ENCODE results near the gene ROBO1.
"Not testable (repeated sequence)": the region's sequence is repeated elsewhere in the genome, so short reads cannot be mapped to it uniquely, and the experiment has no call there.

The ROBO1 gene

GRCh38 chr3:78726545-78726944 lies 1041.3 kb downstream of the ROBO1 start:
- Mint-ChIP-seq H3K27me3 (no peaks in the 10 kb centered on the region), H3K4me1 (ENCODE audit: low read depth in 2 of 2) (no peaks in the 10 kb centered on the region), H3K4me3 (no peak overlapping the region), H3K36me3 (ENCODE audit: insufficient read depth) (peaks cover 1% of the 10 kb centered on the region), H3K27ac (no peak overlapping the region), H3K9me3 (peaks cover 0 to 2% of the 10 kb centered on the region in 2 donors)
- ATAC-seq (replicated peaks) = no peak
- DNase-seq = no peak

GRCh38 chr3:78725703-78726246 lies 1042.0 kb downstream of the ROBO1 start:
- no peaks in the 10 kb centered on the region for H3K27me3 Mint-ChIP-seq
- no peak for DNase-seq
- H3K4me3 Mint-ChIP-seq = no peak overlapping the region
- no peaks in the 10 kb centered on the region for H3K4me1 Mint-ChIP-seq (ENCODE audit: low read depth in 2 of 2)
- H3K9me3 Mint-ChIP-seq = peaks cover 0 to 2% of the 10 kb centered on the region in 2 donors
- H3K27ac Mint-ChIP-seq = no peak overlapping the region
- ATAC-seq (replicated peaks) = no peak
- peaks cover 4% of the 10 kb centered on the region for H3K36me3 Mint-ChIP-seq (ENCODE audit: insufficient read depth)

- ATAC-seq (replicated peaks) = no peak
- H3K27me3 Mint-ChIP-seq = no peaks in the 10 kb centered on the region
- H3K9me3 Mint-ChIP-seq = peaks cover 0 to 2% of the 10 kb centered on the region in 2 donors
- H3K4me1 Mint-ChIP-seq (ENCODE audit: low read depth in 2 of 2) = no peaks in the 10 kb centered on the region
- H3K4me3 Mint-ChIP-seq = no peak overlapping the region
- H3K36me3 Mint-ChIP-seq (ENCODE audit: insufficient read depth) = peaks cover 4% of the 10 kb centered on the region
- H3K27ac Mint-ChIP-seq = no peak overlapping the region
- DNase-seq = no peak
These were observed 1042.9 kb downstream of the ROBO1 start for GRCh38 chr3:78724859-78725258.

- H3K4me3 Mint-ChIP-seq = not testable (repeated sequence)
These were observed 1043.4 kb downstream of the ROBO1 start for GRCh38 chr3:78724364-78724763.

GRCh38 chr3:78721771-78722543 lies 1045.8 kb downstream of the ROBO1 start:
- ATAC-seq (replicated peaks) (no peak), DNase-seq (no peak)
- no peaks in the 10 kb centered on the region for H3K4me1 Mint-ChIP-seq (ENCODE audit: low read depth in 2 of 2)
- H3K4me3 Mint-ChIP-seq = no peak overlapping the region
- no peaks in the 10 kb centered on the region for H3K27me3 Mint-ChIP-seq
- H3K27ac Mint-ChIP-seq = no peak overlapping the region
- H3K36me3 Mint-ChIP-seq (ENCODE audit: insufficient read depth) = peaks cover 4% of the 10 kb centered on the region
- H3K9me3 Mint-ChIP-seq = peaks cover 3 to 9% of the 10 kb centered on the region in 2 donors

More at GRCh38 chr3:78724364-78724763, 1043.4 kb downstream of the ROBO1 start:
- not testable (repeated sequence) for H3K27ac Mint-ChIP-seq; H3K4me1 Mint-ChIP-seq (ENCODE audit: low read depth in 2 of 2); H3K27me3 Mint-ChIP-seq; H3K36me3 Mint-ChIP-seq (ENCODE audit: insufficient read depth); DNase-seq; ATAC-seq (replicated peaks); H3K9me3 Mint-ChIP-seq

- DNase-seq (no peak), ATAC-seq (replicated peaks) (no peak)
- Mint-ChIP-seq H3K9me3 (peaks cover 6 to 9% of the 10 kb centered on the region in 2 donors), H3K27me3 (no peaks in the 10 kb centered on the region), H3K36me3 (ENCODE audit: insufficient read depth) (peaks cover 4% of the 10 kb centered on the region), H3K4me1 (ENCODE audit: low read depth in 2 of 2) (no peaks in the 10 kb centered on the region), H3K27ac (no peak overlapping the region), H3K4me3 (no peak overlapping the region)
These were observed 1049.1 kb downstream of the ROBO1 start for GRCh38 chr3:78718707-78719106.

- Mint-ChIP-seq H3K36me3 (ENCODE audit: insufficient read depth) (peaks cover 4% of the 10 kb centered on the region), H3K27me3 (no peaks in the 10 kb centered on the region), H3K4me1 (ENCODE audit: low read depth in 2 of 2) (no peaks in the 10 kb centered on the region), H3K9me3 (peaks cover 6 to 9% of the 10 kb centered on the region in 2 donors), H3K4me3 (no peak overlapping the region), H3K27ac (no peak overlapping the region)
- no peak for ATAC-seq (replicated peaks)
- DNase-seq = no peak
These were observed 1050.8 kb downstream of the ROBO1 start for GRCh38 chr3:78717041-78717440.

GRCh38 chr3:78712941-78713340 lies 1054.9 kb downstream of the ROBO1 start:
- DNase-seq (no peak), ATAC-seq (replicated peaks) (no peak)
- no peaks in the 10 kb centered on the region for H3K36me3 Mint-ChIP-seq (ENCODE audit: insufficient read depth)
- no peaks in the 10 kb centered on the region for H3K4me1 Mint-ChIP-seq (ENCODE audit: low read depth in 2 of 2)
- H3K4me3 Mint-ChIP-seq = no peak overlapping the region
- H3K27me3 Mint-ChIP-seq = no peaks in the 10 kb centered on the region
- H3K27ac Mint-ChIP-seq = no peak overlapping the region
- H3K9me3 Mint-ChIP-seq = peaks cover 6 to 20% of the 10 kb centered on the region in 2 donors

GRCh38 chr3:78712270-78712669 lies 1055.5 kb downstream of the ROBO1 start:
- DNase-seq = no peak
- Mint-ChIP-seq H3K27ac (no peak overlapping the region), H3K27me3 (no peaks in the 10 kb centered on the region), H3K4me1 (ENCODE audit: low read depth in 2 of 2) (no peaks in the 10 kb centered on the region), H3K9me3 (peaks cover 7 to 14% of the 10 kb centered on the region in 2 donors), H3K36me3 (ENCODE audit: insufficient read depth) (no peaks in the 10 kb centered on the region), H3K4me3 (no peak overlapping the region)
- no peak for ATAC-seq (replicated peaks)

- DNase-seq = no peak
- H3K36me3 Mint-ChIP-seq (ENCODE audit: insufficient read depth) = no peaks in the 10 kb centered on the region
- H3K27me3 Mint-ChIP-seq = no peaks in the 10 kb centered on the region
- H3K4me3 Mint-ChIP-seq = no peak overlapping the region
- peaks cover 11% of the 10 kb centered on the region in 2 donors for H3K9me3 Mint-ChIP-seq
- H3K27ac Mint-ChIP-seq = no peak overlapping the region
- ATAC-seq (replicated peaks) = no peak
- H3K4me1 Mint-ChIP-seq (ENCODE audit: low read depth in 2 of 2) = no peaks in the 10 kb centered on the region
These were observed 1059.2 kb downstream of the ROBO1 start for GRCh38 chr3:78708565-78709073.

GRCh38 chr3:78707609-78708008 lies 1060.2 kb downstream of the ROBO1 start:
- Mint-ChIP-seq H3K4me1 (ENCODE audit: low read depth in 2 of 2) (no peaks in the 10 kb centered on the region), H3K9me3 (peaks cover 11% of the 10 kb centered on the region in 2 donors), H3K27me3 (no peaks in the 10 kb centered on the region), H3K4me3 (no peak overlapping the region), H3K36me3 (ENCODE audit: insufficient read depth) (no peaks in the 10 kb centered on the region), H3K27ac (no peak overlapping the region)
- DNase-seq = no peak
- no peak for ATAC-seq (replicated peaks)

- no peak overlapping the region for H3K4me3 Mint-ChIP-seq
- no peak for ATAC-seq (replicated peaks)
- no peaks in the 10 kb centered on the region for H3K4me1 Mint-ChIP-seq (ENCODE audit: low read depth in 2 of 2)
- H3K27ac Mint-ChIP-seq = no peak overlapping the region
- no peaks in the 10 kb centered on the region for H3K27me3 Mint-ChIP-seq
- DNase-seq = no peak
- peaks cover 11% of the 10 kb centered on the region in 2 donors for H3K9me3 Mint-ChIP-seq
- no peaks in the 10 kb centered on the region for H3K36me3 Mint-ChIP-seq (ENCODE audit: insufficient read depth)
These were observed 1060.8 kb downstream of the ROBO1 start for GRCh38 chr3:78706906-78707523.

GRCh38 chr3:78703944-78704343 lies 1063.9 kb downstream of the ROBO1 start:
- Mint-ChIP-seq H3K27me3 (no peaks in the 10 kb centered on the region), H3K9me3 (peaks cover 9 to 14% of the 10 kb centered on the region in 2 donors), H3K36me3 (ENCODE audit: insufficient read depth) (no peaks in the 10 kb centered on the region), H3K27ac (no peak overlapping the region), H3K4me3 (no peak overlapping the region), H3K4me1 (ENCODE audit: low read depth in 2 of 2) (no peaks in the 10 kb centered on the region)
- ATAC-seq (replicated peaks) (no peak), DNase-seq (no peak)

- H3K36me3 Mint-ChIP-seq (ENCODE audit: insufficient read depth) = no peaks in the 10 kb centered on the region
- DNase-seq (no peak), ATAC-seq (replicated peaks) (no peak)
- no peak overlapping the region for H3K27ac Mint-ChIP-seq
- H3K9me3 Mint-ChIP-seq = peaks cover 10 to 15% of the 10 kb centered on the region in 2 donors
- H3K4me1 Mint-ChIP-seq (ENCODE audit: low read depth in 2 of 2) = no peaks in the 10 kb centered on the region
- H3K4me3 Mint-ChIP-seq = no peak overlapping the region
- no peaks in the 10 kb centered on the region for H3K27me3 Mint-ChIP-seq
These were observed 1066.3 kb downstream of the ROBO1 start for GRCh38 chr3:78701537-78701936.
